H1 (cell line): ENCODE data around the gene NOP16. TPM values are rescaled to one million over a fixed set of nuclear protein-coding genes. Genes with fewer than 3 reads are reported as not detected.

Experiments
- CTCF ChIA-PET: fragments of 300-600 bp; sonication (Branson Sonifier 250); formaldehyde crosslinking; loops from one replicate; lab custom pipeline; 2021; ENCODE audit not compliant: partially characterized antibody; lab: Charles Lee
- POLR2A ChIA-PET: fragments of 300-600 bp; sonication (Branson Sonifier 250); formaldehyde crosslinking; loops from one replicate; lab custom pipeline; 2021; ENCODE audit warnings: inconsistent platforms; ENCODE audit not compliant: partially characterized antibody; lab: Charles Lee
- DNase-seq, 2 experiments: peaks; one replicate each; pipeline versions ENCODE4 v3.0.0 to v3.0.0-alpha.2; 2010 to 2022; ENCODE audit warnings: low spot score in 2 of 2, low read depth in 1 of 2, mixed read lengths in 1 of 2
- FAIRE-seq: peaks from 2 replicates; lab custom pipeline; 2011; peaks lifted over from hg19 to GRCh38; lab: Jason Lieb, UNC
- H2AFZ ChIP-seq: 2 replicates; pipeline ENCODE4 v1.8.1; 2012; ENCODE audit warnings: low read length, inconsistent platforms
- H2AK5ac ChIP-seq: 2 replicates; pipeline ENCODE4 v1.6.1; 2013; ENCODE audit warnings: low read depth, low read length
- H2BK120ac ChIP-seq: replicated peaks from 2 replicates; pipeline ENCODE3; 2013; ENCODE audit warnings: low read depth, low read length, inconsistent platforms
- H2BK12ac ChIP-seq: 2 replicates; pipeline ENCODE4 v1.6.1; 2013; ENCODE audit warnings: low read depth, low read length
- H2BK15ac ChIP-seq: 2 replicates; pipeline ENCODE4 v1.6.1; 2013; ENCODE audit warnings: low read length
- H2BK20ac ChIP-seq: 2 replicates; pipeline ENCODE4 v1.6.1; 2013; ENCODE audit warnings: low read length
- H2BK5ac ChIP-seq: 2 replicates; pipeline ENCODE4 v1.6.1; 2013; ENCODE audit warnings: low read depth, low read length
- H3K14ac ChIP-seq: 2 replicates; pipeline ENCODE4 v1.6.1; 2013; ENCODE audit warnings: inconsistent platforms; ENCODE audit not compliant: insufficient read length
- H3K18ac ChIP-seq: 2 replicates; pipeline ENCODE4 v1.6.1; 2013; ENCODE audit warnings: low read length; ENCODE audit errors: extremely low read depth
- H3K23ac ChIP-seq: 2 replicates; pipeline ENCODE4 v1.6.1; 2013; ENCODE audit warnings: inconsistent platforms; ENCODE audit not compliant: insufficient read length
- H3K23me2 ChIP-seq: 2 replicates; pipeline ENCODE4 v1.6.1; 2013; ENCODE audit warnings: low read depth, low read length
- H3K27ac ChIP-seq: 2 replicates; pipeline ENCODE4 v1.6.1; 2011; ENCODE audit warnings: low read depth, low read length, inconsistent platforms
- H3K27me3 ChIP-seq, 4 experiments: replicated peaks in 1 of 4; 1 replicate in 1 of 4; 2 replicates in 3 of 4; pipeline versions ENCODE4 v1.6.1 to v1.8.1; 2011 to 2013; ENCODE audit warnings: low read length in 3 of 4, mild to moderate bottlenecking in 3 of 4, inconsistent platforms in 2 of 4, mixed read lengths in 2 of 4, moderate library complexity in 1 of 4; ENCODE audit not compliant: control insufficient read depth in 3 of 4, insufficient read depth in 3 of 4; ENCODE audit errors: extremely low read depth in 1 of 4
- H3K36me3 ChIP-seq, 4 experiments: 2 replicates each; pipeline versions ENCODE4 v1.6.1 to v1.8.1; 2011 to 2013; ENCODE audit warnings: mild to moderate bottlenecking in 4 of 4, low read length in 3 of 4, moderate library complexity in 2 of 4, control low read depth in 1 of 4, inconsistent platforms in 1 of 4; ENCODE audit not compliant: insufficient read depth in 4 of 4, control insufficient read depth in 2 of 4
- H3K4ac ChIP-seq: replicated peaks from 2 replicates; pipeline ENCODE3; 2013; ENCODE audit warnings: low read length, low read depth, mixed read lengths, inconsistent platforms; ENCODE audit not compliant: insufficient read length
- H3K4me1 ChIP-seq, 4 experiments: replicated peaks in 1 of 4; 1 replicate in 1 of 4; 2 replicates in 3 of 4; pipeline versions ENCODE4 v1.6.1 to v1.8.1; 2011 to 2013; ENCODE audit warnings: low read length in 3 of 4, inconsistent platforms in 2 of 4, mixed read lengths in 1 of 4; ENCODE audit not compliant: insufficient read depth in 4 of 4, control insufficient read depth in 3 of 4
- H3K4me2 ChIP-seq, 2 experiments: 2 replicates each; pipeline versions ENCODE4 v1.6.1 to v1.8.1; 2011 to 2013; ENCODE audit warnings: low read depth in 2 of 2, low read length in 2 of 2, control low read depth in 1 of 2, inconsistent platforms in 1 of 2, mild to moderate bottlenecking in 1 of 2; ENCODE audit not compliant: insufficient read depth in 1 of 2
- H3K4me3 ChIP-seq, 4 experiments: fragments of 200-600, 300-600 bp in 1 of 4; sonication (generic), shearing (Covaris generic), sonication (Bioruptor Twin) in 1 of 4; 2 replicates each; pipeline versions ENCODE4 v1.5.1 to v1.8.1; 2011 to 2016; ENCODE audit warnings: low read length in 4 of 4, low read depth in 3 of 4, control low read depth in 2 of 4, inconsistent platforms in 2 of 4, mild to moderate bottlenecking in 2 of 4, mixed read lengths in 1 of 4, moderate library complexity in 1 of 4; ENCODE audit not compliant: insufficient read depth in 2 of 4; ENCODE audit errors: extremely low read depth in 1 of 4
- H3K56ac ChIP-seq: replicated peaks from 2 replicates; pipeline ENCODE3; 2013; ENCODE audit warnings: low read depth, mild to moderate bottlenecking, mixed read lengths, low read length, inconsistent platforms; ENCODE audit not compliant: insufficient read length
- H3K79me1 ChIP-seq: 2 replicates; pipeline ENCODE4 v1.6.1; 2013; ENCODE audit warnings: low read depth, low read length, control low read depth
- H3K79me2 ChIP-seq, 2 experiments: 2 replicates each; pipeline versions ENCODE4 v1.6.1 to v1.8.1; 2012 to 2013; ENCODE audit warnings: low read length in 2 of 2, mild to moderate bottlenecking in 2 of 2, inconsistent platforms in 1 of 2; ENCODE audit not compliant: insufficient read depth in 2 of 2, control insufficient read depth in 1 of 2
- H3K9ac ChIP-seq, 4 experiments: replicated peaks in 1 of 4; 1 replicate in 1 of 4; 2 replicates in 3 of 4; pipeline versions ENCODE4 v1.6.1 to v1.8.1; 2011 to 2013; ENCODE audit warnings: low read depth in 3 of 4, low read length in 3 of 4, control low read depth in 2 of 4, mild to moderate bottlenecking in 2 of 4, moderate library complexity in 2 of 4, inconsistent platforms in 1 of 4; ENCODE audit errors: extremely low read depth in 1 of 4
- H3K9me3 ChIP-seq, 2 experiments: 2 replicates each; pipeline versions ENCODE4 v1.6.1 to v1.8.1; 2012 to 2013; ENCODE audit warnings: mild to moderate bottlenecking in 2 of 2, moderate library complexity in 2 of 2, control low read depth in 1 of 2, inconsistent platforms in 1 of 2, low read depth in 1 of 2, low read length in 1 of 2, mixed read lengths in 1 of 2; ENCODE audit not compliant: insufficient read depth in 2 of 2
- H4K20me1 ChIP-seq, 2 experiments: replicated peaks in 1 of 2; 2 replicates each; pipeline versions ENCODE3 to v1.8.1; 2011 to 2013; ENCODE audit warnings: inconsistent platforms in 2 of 2, low read length in 2 of 2, mild to moderate bottlenecking in 1 of 2; ENCODE audit not compliant: insufficient read depth in 2 of 2, control insufficient read depth in 1 of 2
- H4K5ac ChIP-seq: 2 replicates; pipeline ENCODE4 v1.6.1; 2013; ENCODE audit warnings: low read length, low read depth, mixed read lengths, inconsistent platforms; ENCODE audit not compliant: insufficient read length
- H4K8ac ChIP-seq: 2 replicates; pipeline ENCODE4 v1.8.0; 2013; ENCODE audit warnings: mild to moderate bottlenecking, moderate library complexity, low read length, inconsistent platforms; ENCODE audit not compliant: insufficient read depth; ENCODE audit errors: extremely low read depth
- H4K91ac ChIP-seq: replicated peaks from 2 replicates; pipeline ENCODE3; 2013; ENCODE audit warnings: low read length, mixed read lengths, inconsistent platforms; ENCODE audit not compliant: insufficient read length
- ASH2L ChIP-seq: fragments of 200-600, 300-600 bp; sonication (generic); IDR thresholded peaks from one replicate; pipeline ENCODE4 v1.7.1; 2017; ENCODE audit warnings: low read length
- CBX5 ChIP-seq: fragments of 300-800, 300-1000 bp; sonication (generic); IDR thresholded peaks from 2 replicates; pipeline ENCODE4 v1.7.1; 2016; ENCODE audit warnings: antibody characterized with exemption, low read length, low read depth
- CEBPB ChIP-seq: IDR thresholded peaks from 2 replicates; pipeline ENCODE4 v1.6.1; 2012; ENCODE audit warnings: low read depth, low read length
- EGR1 ChIP-seq: IDR thresholded peaks from 2 replicates; pipeline ENCODE4 v1.6.1; 2011; ENCODE audit warnings: low read depth, low read length, borderline replicate concordance
- HDAC2 ChIP-seq, 2 experiments: fragments of 300-600 bp in 1 of 2; sonication (generic) in 1 of 2; IDR thresholded peaks; 2 replicates each; pipeline ENCODE4 v1.6.1; 2011 to 2012; ENCODE audit warnings: low read depth in 2 of 2, low read length in 2 of 2, mild to moderate bottlenecking in 2 of 2, moderate library complexity in 2 of 2, borderline replicate concordance in 1 of 2, inconsistent platforms in 1 of 2
- MAX ChIP-seq: IDR thresholded peaks from 2 replicates; pipeline ENCODE4 v1.6.1; 2012; ENCODE audit warnings: inconsistent platforms
- PHF8 ChIP-seq: fragments of 200-600 bp; sonication (generic); conservative IDR thresholded peaks from 2 replicates; pipeline ENCODE4 v1.7.1; 2012; ENCODE audit warnings: low read depth, mild to moderate bottlenecking, inconsistent platforms, low read length, moderate library complexity
- RAD21 ChIP-seq, 2 experiments: IDR thresholded peaks in 1 of 2; conservative IDR thresholded peaks in 1 of 2; 2 replicates each; pipeline ENCODE4 v1.6.1; 2011; ENCODE audit warnings: low read depth in 2 of 2, low read length in 2 of 2, improper control_type of control experiment in 1 of 2, inconsistent platforms in 1 of 2, mild to moderate bottlenecking in 1 of 2, moderate library complexity in 1 of 2
- RNF2 ChIP-seq: fragments of 200-900, 300-1000 bp; sonication (generic); IDR thresholded peaks from 2 replicates; pipeline ENCODE4 v1.7.1; 2016; ENCODE audit warnings: borderline replicate concordance, low read depth, mild to moderate bottlenecking, antibody characterized with exemption, low read length; ENCODE audit not compliant: poor library complexity, severe bottlenecking; ENCODE audit errors: missing control alignments
- SUZ12 ChIP-seq: fragments of 200-600 bp; sonication (generic); IDR thresholded peaks from 2 replicates; pipeline ENCODE4 v1.6.1; 2012; ENCODE audit warnings: mild to moderate bottlenecking, inconsistent platforms, low read length, moderate library complexity, mixed read lengths
- TCF12 ChIP-seq: IDR thresholded peaks from 2 replicates; pipeline ENCODE4 v1.6.1; 2011; ENCODE audit warnings: low read depth, mild to moderate bottlenecking, low read length
- WGBS, 2 experiments: shearing (Covaris generic) in 1 of 2; methylation state at CpG; one replicate each; pipeline versions ENCODE4 v1.1.6 to v1.1.7; 2013 to 2015; ENCODE audit warnings: low lambda C conversion rate in 2 of 2, mixed read lengths in 2 of 2, inconsistent platforms in 1 of 2, low coverage in 1 of 2, missing lambda C conversion rate in 1 of 2; ENCODE audit not compliant: insufficient replicate concordance in 2 of 2, insufficient coverage in 1 of 2, insufficient read length in 1 of 2; ENCODE audit errors: extremely low coverage in 1 of 2, missing lambda C conversion rate in 1 of 2; 5-methylcytosine and 5-hydroxymethylcytosine counted together
- polyA plus RNA-seq, 7 experiments: library from polyadenylated mRNA; depleted of rRNA in 3 of 7; stranded (reverse) in 5 of 7; unstranded in 2 of 7; fragments of >200 nt in 5 of 7; fragments of 200-250 nt in 2 of 7; gene quantifications; 1 replicate in 5 of 7; 2 replicates in 1 of 7; 4 replicates in 1 of 7; pipeline versions ENCODE4 v1.2.1 to v1.2.3, GENCODE V29; 2011 to 2013; ENCODE audit warnings: missing spikeins in 2 of 7, mixed read lengths in 2 of 7
- total RNA-seq: library from RNA; stranded (reverse); fragmentation: NEBNext Ultra II Directional; extraction: Animal tissue kit (Norgen Biotek cat#: 25700); gene quantifications from 2 replicates; pipeline ENCODE4 v1.2.1, GENCODE V29; 2021

NOP16 gene
- total and polyA plus RNA-seq, 2 of the 8 experiments (the other 6 are each of a cell fraction or from before 2014, with no cell fraction given): 46.9 to 65.2 TPM

- H3K79me2 ChIP-seq: no peaks in the 10 kb centered on the region
- H3K9me3 ChIP-seq: no peaks in the 10 kb centered on the region
- H2AFZ ChIP-seq: no peak overlapping the region
- 84% methylated on average over 9 of the region's 9 CpGs; no CpG with 5 or more reads in 1 of the 2 experiments for WGBS, 2 experiments
- no peak overlapping the region for H3K4me3 ChIP-seq
- POLR2A ChIA-PET: interaction anchor here (0.6 to 7.7 kb wide), 8 partner anchors 10 to 508 kb away, joined by 3 to 57 read pairs (median 4); partner anchors contain the start of genes CLTB, HIGD2A, NOP16 and RNF44
- no peak overlapping the region for H3K27ac ChIP-seq
- H3K4ac ChIP-seq: no peak overlapping the region
- no peaks in the 10 kb centered on the region for H4K20me1 ChIP-seq
- H4K91ac ChIP-seq: no peak overlapping the region
- CTCF ChIA-PET: interaction anchor here (0.7 to 6.4 kb wide), 20 partner anchors 10 to 199 kb away, joined by 3 to 83 read pairs (median 4); partner anchors contain the start of genes CLTB, FAF2 and KIAA1191
- DNase-seq (no peak), FAIRE-seq (no peak)
- H2BK5ac ChIP-seq: no peak overlapping the region
- no peak overlapping the region for H3K4me2 ChIP-seq
- no peak overlapping the region for H3K18ac ChIP-seq
- no peak overlapping the region for H3K56ac ChIP-seq
- no peak overlapping the region for H2AK5ac ChIP-seq
- H3K36me3 ChIP-seq: 0 out of 8 replicates have a peak, but pooled peaks cover 0 to 2% (median 0%) of the 10 kb centered on the region in 4 experiments
- H3K23me2 ChIP-seq: no peaks in the 10 kb centered on the region
- no peak overlapping the region for H3K23ac ChIP-seq
- no peak overlapping the region for H2BK12ac ChIP-seq
- no peak overlapping the region for H3K14ac ChIP-seq
- H3K79me1 ChIP-seq: no peaks in the 10 kb centered on the region
- H3K9ac ChIP-seq: no peak overlapping the region
- no peak overlapping the region for H4K8ac ChIP-seq
- no peaks in the 10 kb centered on the region; a peak in 1 of 7 replicates for H3K4me1 ChIP-seq
- H3K27me3 ChIP-seq: no peaks in the 10 kb centered on the region
- H2BK120ac ChIP-seq: no peak overlapping the region
- H2BK20ac ChIP-seq: no peak overlapping the region
- no peak overlapping the region for H2BK15ac ChIP-seq
- H4K5ac ChIP-seq: no peak overlapping the region
- TF ChIP-seq SUZ12: no peak
- TF ChIP-seq ASH2L: no peak
- no peak for TF ChIP-seq PHF8
- TF ChIP-seq CBX5: no peak
- no peak for TF ChIP-seq RAD21 (IDR thresholded peaks at IDR 0.05 in 1 of 2, conservative IDR thresholded peaks at IDR 0.05 in 1 of 2; ENCODE audit: low read depth in 2 of 2, low read length in 2 of 2)
- TF ChIP-seq EGR1: no peak
- TF ChIP-seq TCF12: no peak
- no peak for TF ChIP-seq HDAC2 (IDR thresholded peaks at IDR 0.05; ENCODE audit: borderline replicate concordance in 1 of 2, low read depth in 2 of 2, low read length in 2 of 2)
- TF ChIP-seq RNF2: no peak
- no peak for TF ChIP-seq MAX
- TF ChIP-seq CEBPB: no peak
Measured at GRCh38 chr5:176406436-176407052, 18.1 kb upstream of the NOP16 start.
